HepG2 (cell line): ENCODE data around the gene MAN2B2. TPM values are rescaled to one million over a fixed set of nuclear protein-coding genes. Genes with fewer than 3 reads are reported as not detected.

Source experiments
- ATAC-seq: fragments of 200-7000 bp; cut with Tn5 transposase; 3 replicates; pipeline ENCODE4 v1.9.1; 2020; ENCODE audit warnings: mild to moderate bottlenecking, moderate library complexity
- BruUV-seq: library from RNA; stranded (reverse); fragments of 400-500 nt; replicated peaks from 2 replicates; lab custom pipeline; 2021; lab: Mats Ljungman, UMichigan
- CTCF ChIA-PET: fragments of 300-600 bp; formaldehyde crosslinking; extraction: SDS; loops from one replicate; lab custom pipeline; 2021; ENCODE audit warnings: low total read pairs, inconsistent platforms, low intra/inter-chr PET ratio; lab: Yijun Ruan, JAX
- POLR2A ChIA-PET: fragments of 350-600 bp; sonication (Branson Sonifier 250); formaldehyde crosslinking; loops from one replicate; lab custom pipeline; 2020; ENCODE audit warnings: antibody characterized with exemption, inconsistent platforms; lab: Yijun Ruan, JAX
- DNase-seq: peaks from one replicate; pipeline ENCODE4 v3.0.0-alpha.2; 2015; ENCODE audit warnings: low spot score
- FAIRE-seq: peaks from 3 replicates; lab custom pipeline; 2011; peaks lifted over from hg19 to GRCh38; lab: Jason Lieb, UNC
- H2AFZ ChIP-seq: one replicate; pipeline ENCODE4 v1.6.1; 2011; ENCODE audit warnings: low read length, inconsistent platforms
- H3K27ac ChIP-seq: fragments of 300-600 bp; 3 replicates; pipeline ENCODE4 v1.8.0; 2011; ENCODE audit warnings: mixed run types, mild to moderate bottlenecking, mixed read lengths, low read length, inconsistent platforms; ENCODE audit not compliant: insufficient read depth; ENCODE audit errors: extremely low read length
- H3K27me3 ChIP-seq, 2 experiments: fragments of 200-600 bp in 1 of 2; 2 replicates in 1 of 2; 3 replicates in 1 of 2; pipeline versions ENCODE4 v1.6.0 to v1.8.0; 2011; ENCODE audit warnings: low read length in 2 of 2, mild to moderate bottlenecking in 2 of 2, moderate library complexity in 2 of 2, inconsistent platforms in 1 of 2; ENCODE audit not compliant: insufficient read depth in 2 of 2, control insufficient read depth in 1 of 2
- H3K36me3 ChIP-seq, 2 experiments: fragments of 200-600 bp in 1 of 2; replicated peaks in 1 of 2; 2 replicates in 1 of 2; 3 replicates in 1 of 2; pipeline versions ENCODE4 v1.5.1 to v1.8.0; 2011; ENCODE audit warnings: low read length in 2 of 2, inconsistent platforms in 1 of 2; ENCODE audit not compliant: insufficient read depth in 2 of 2, control insufficient read depth in 1 of 2
- H3K4me1 ChIP-seq: 2 replicates; pipeline ENCODE4 v1.5.1; 2012; ENCODE audit warnings: low read length, inconsistent platforms; ENCODE audit not compliant: insufficient read depth
- H3K4me2 ChIP-seq: 2 replicates; pipeline ENCODE4 v1.6.0; 2011; ENCODE audit warnings: low read depth, low read length, inconsistent platforms
- H3K4me3 ChIP-seq, 3 experiments: fragments of 200-600 bp in 1 of 3; sonication (generic), shearing (Covaris generic) in 1 of 3; replicated peaks in 1 of 3; 2 replicates each; pipeline ENCODE4 v1.5.1; 2011 to 2016; ENCODE audit warnings: low read length in 3 of 3, inconsistent platforms in 2 of 3, low read depth in 2 of 3, mild to moderate bottlenecking in 2 of 3, control low read depth in 1 of 3, mixed read lengths in 1 of 3; ENCODE audit not compliant: insufficient read depth in 1 of 3
- H3K79me2 ChIP-seq: one replicate; pipeline ENCODE4 v1.6.1; 2011; ENCODE audit warnings: low read length, inconsistent platforms; ENCODE audit not compliant: insufficient read depth
- H3K9ac ChIP-seq: 2 replicates; pipeline ENCODE4 v1.6.0; 2011; ENCODE audit warnings: mild to moderate bottlenecking, low read depth, low read length, inconsistent platforms; ENCODE audit not compliant: insufficient read depth
- H3K9me3 ChIP-seq: 2 replicates; pipeline ENCODE4 v1.5.1; 2012; ENCODE audit warnings: mild to moderate bottlenecking, low read length
- H4K20me1 ChIP-seq: 2 replicates; pipeline ENCODE4 v1.6.0; 2011; ENCODE audit warnings: inconsistent platforms, mild to moderate bottlenecking, low read length, moderate library complexity; ENCODE audit not compliant: insufficient read depth
- EZH2 ChIP-seq: conservative IDR thresholded peaks from 2 replicates; pipeline ENCODE4 v1.6.1; 2012; ENCODE audit warnings: mild to moderate bottlenecking, low read depth, low read length, moderate library complexity
- HNRNPUL1 ChIP-seq: fragments of 200-400 bp; formaldehyde crosslinking; IDR thresholded peaks from 2 replicates; pipeline ENCODE4 v1.6.1; 2017; ENCODE audit warnings: low read depth, mild to moderate bottlenecking, low read length, moderate library complexity
- MTF2 ChIP-seq: sonication (generic); formaldehyde crosslinking; IDR thresholded peaks from 2 replicates; pipeline ENCODE4 v1.5.0; 2020; ENCODE audit warnings: missing genetic modification reagents, borderline replicate concordance
- NPAS2 ChIP-seq: sonication (generic); formaldehyde crosslinking; IDR thresholded peaks from 2 replicates; pipeline ENCODE4 v1.8.0; 2022; ENCODE audit warnings: mild to moderate bottlenecking, missing genetic modification reagents, borderline replicate concordance
- UBTF ChIP-seq: sonication (generic); formaldehyde crosslinking; IDR thresholded peaks from 2 replicates; pipeline ENCODE4 v1.4.0; 2020; ENCODE audit warnings: mild to moderate bottlenecking, missing genetic modification reagents
- ZNF768 ChIP-seq: sonication (generic); formaldehyde crosslinking; IDR thresholded peaks from 2 replicates; pipeline ENCODE4 v1.4.0; 2020; ENCODE audit warnings: missing genetic modification reagents
- ZNF800 ChIP-seq: sonication (generic); formaldehyde crosslinking; IDR thresholded peaks from 2 replicates; pipeline ENCODE4 v1.4.0; 2020; ENCODE audit warnings: missing genetic modification reagents
- ZSCAN29 ChIP-seq: sonication (generic); formaldehyde crosslinking; conservative IDR thresholded peaks from 2 replicates; pipeline ENCODE4 v1.4.0; 2020; ENCODE audit warnings: mild to moderate bottlenecking, missing genetic modification reagents
- WGBS: methylation state at CpG from one replicate; pipeline ENCODE4 v1.1.6; 2017; ENCODE audit warnings: low lambda C conversion rate; 5-methylcytosine and 5-hydroxymethylcytosine counted together
- in situ Hi-C: cut with HindIII; loops from 2 replicates; pipeline ENCODE4 v1.10.0; 2017; ENCODE audit warnings: low pct_unique_long_range_greater_than_20kb; ENCODE audit not compliant: extremely low pct_ligation_motif_present
- intact Hi-C: fragments of 100-400 bp; cut with micrococcal nuclease; formaldehyde crosslinking; loops from one replicate; pipeline ENCODE4 v1.10.0; 2022; ENCODE audit not compliant: unreplicated experiment
- polyA plus RNA-seq, 8 experiments: library from polyadenylated mRNA; depleted of rRNA in 3 of 8; stranded (reverse) in 7 of 8; unstranded in 1 of 8; fragments of >200 nt; fragmentation: Illumina TruSeq in 4 of 8; extraction: Trizol in 4 of 8; gene quantifications; 2 replicates each; pipeline versions ENCODE4 v1.2.1 to v1.2.3, GENCODE V29; 2011 to 2016; ENCODE audit warnings: low read depth in 4 of 8, missing spikeins in 1 of 8, mixed read lengths in 1 of 8; ENCODE audit not compliant: insufficient read depth in 1 of 8
- total RNA-seq, 5 experiments: library from RNA; depleted of rRNA; stranded (reverse); fragments of >200 nt; fragmentation: Illumina TruSeq; extraction: Trizol; gene quantifications; 2 replicates each; pipeline ENCODE4 v1.2.3, GENCODE V29; 2016; ENCODE audit warnings: low read depth in 1 of 5

MAN2B2 gene
- total and polyA plus RNA-seq, 2 of the 13 experiments (the other 11 are each of a cell fraction or from before 2014, with no cell fraction given), result 4.8 to 5.4 TPM

- Histone ChIP-seq H3K27ac (no peak overlapping the region), H4K20me1 (0 out of 2 replicates have a peak, but pooled peaks cover 4% of the 10 kb centered on the region), H3K9ac (no peak overlapping the region), H3K9me3 (no peaks in the 10 kb centered on the region), H3K27me3 (peaks cover 22 to 92% of the 10 kb centered on the region in 2 experiments; a peak in 4 of 5 replicates), H3K36me3 (no peaks in the 10 kb centered on the region), H3K4me2 (no peak overlapping the region), H3K4me3 (no peak overlapping the region), H2AFZ (no peak overlapping the region), H3K4me1 (no peaks in the 10 kb centered on the region), H3K79me2 (no peaks in the 10 kb centered on the region)
- POLR2A ChIA-PET, result interaction anchor here (1.3 kb wide), 1 partner anchor 13 kb away, joined by 5 read pairs; the partner anchor contains the start of gene MAN2B2
- DNase-seq (no peak), ATAC-seq (no peak), FAIRE-seq (no peak)
- peak; percentile 80 for TF ChIP-seq ZNF768 (CRISPR knock-in tag)
- no peak for TF ChIP-seq HNRNPUL1
- intact Hi-C loops, result no loop called here
- CTCF ChIA-PET, result no interaction called here
- in situ Hi-C loops, result loop anchor here (25.0 kb wide), 1 partner anchor 325 kb away; no protein-coding TSS in a partner anchor
- WGBS, result 12% methylated on average over 9 of the region's 16 CpGs
- no TSS peak for BruUV-seq
Observed at GRCh38 chr4:6561706-6562371, 13.2 kb upstream of the MAN2B2 start.

- H3K9me3 ChIP-seq, result no peaks in the 10 kb centered on the region
- no peaks in the 10 kb centered on the region for H3K79me2 ChIP-seq
- no peaks in the 10 kb centered on the region for H3K4me1 ChIP-seq
- H3K27ac ChIP-seq, result no peak overlapping the region
- no peak overlapping the region for H3K9ac ChIP-seq
- peak overlapping the region; percentile 30 to 46 (median 31); a peak in 4 of 6 replicates for H3K4me3 ChIP-seq
- no TSS peak for BruUV-seq
- FAIRE-seq, result no peak
- H3K27me3 ChIP-seq, result peaks cover 22 to 87% of the 10 kb centered on the region in 2 experiments; a peak in 4 of 5 replicates
- H3K36me3 ChIP-seq, result no peaks in the 10 kb centered on the region
- no peak overlapping the region for H2AFZ ChIP-seq
- intact Hi-C loops (no loop called here), in situ Hi-C loops (loop anchor here (25.0 kb wide), 1 partner anchor 326 kb away; no protein-coding TSS in a partner anchor)
- DNase-seq, result no peak
- TF ChIP-seq ZNF800 (CRISPR knock-in tag), result peak; percentile 38; the same call in 1 of the 2 replicates
- no peak for TF ChIP-seq NPAS2
- peak; percentile 46; the same call in 1 of the 2 replicates for TF ChIP-seq MTF2
- 0 out of 2 replicates have a peak, but pooled peaks have one; percentile 20 for TF ChIP-seq UBTF (CRISPR knock-in tag)
- 0 out of 2 replicates have a peak, but pooled peaks have one; percentile 28 for TF ChIP-seq ZSCAN29 (CRISPR knock-in tag)
- peak; percentile 88; the same call in 1 of the 2 replicates for TF ChIP-seq EZH2
- POLR2A ChIA-PET, result no interaction called here
- peak overlapping the region; percentile 58 for H3K4me2 ChIP-seq
- 3% methylated on average over 20 of the region's 127 CpGs for WGBS
- H4K20me1 ChIP-seq, result 0 out of 2 replicates have a peak, but pooled peaks cover 4% of the 10 kb centered on the region
- CTCF ChIA-PET, result no interaction called here
- ATAC-seq, result peak; percentile 38
Observed at GRCh38 chr4:6562931-6563901, 11.8 kb upstream of the MAN2B2 start.
